ENCODE results near the gene ZMIZ1.

Gene ZMIZ1

DNA sequence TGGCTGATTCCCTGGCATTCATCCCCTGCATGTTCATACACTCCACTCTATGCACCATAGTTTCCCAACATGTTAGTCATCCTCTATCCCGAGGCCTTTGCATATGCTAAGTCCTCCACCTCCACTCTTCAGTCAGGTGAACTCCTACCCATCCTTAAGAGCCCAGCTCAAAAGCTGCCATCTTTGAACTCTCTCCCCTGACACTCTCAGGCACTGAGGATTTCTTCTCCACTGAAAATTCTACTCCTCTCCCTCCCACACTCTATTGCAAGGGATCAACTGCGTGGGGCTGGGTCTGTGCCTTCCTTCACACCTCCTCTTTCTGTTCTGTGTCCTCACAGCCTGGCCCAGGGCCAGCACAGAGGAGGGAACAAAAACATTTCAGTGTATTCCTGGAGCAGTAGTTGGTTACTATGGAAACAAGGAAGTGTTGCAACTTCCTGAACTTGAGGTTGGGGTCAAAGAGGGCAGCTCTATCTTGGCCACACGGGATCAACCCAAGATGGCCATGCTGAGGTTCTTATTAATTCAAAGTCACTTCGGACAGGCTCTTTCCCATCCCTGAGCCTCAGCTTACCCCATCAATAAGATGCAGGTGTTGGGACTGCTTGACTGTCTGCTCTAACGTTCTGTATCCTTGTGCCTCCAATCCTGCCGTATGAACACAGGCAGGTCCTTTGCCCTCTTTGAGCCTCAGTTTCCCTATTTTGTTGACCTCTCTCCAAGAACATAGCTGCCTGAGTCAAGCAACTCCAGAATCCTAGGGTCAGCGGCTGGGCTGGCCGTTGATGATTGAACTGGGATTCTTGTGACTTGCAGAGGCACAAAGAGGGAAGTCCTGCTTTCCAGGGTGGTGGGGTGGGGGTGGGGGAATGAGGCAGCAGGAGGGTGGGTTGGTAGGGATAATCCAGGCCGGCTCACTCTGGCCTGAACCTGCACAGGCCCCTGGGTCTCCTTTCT lies 15.5 kb downstream of the ZMIZ1 start:
- DNase-seq: no peak

DNA sequence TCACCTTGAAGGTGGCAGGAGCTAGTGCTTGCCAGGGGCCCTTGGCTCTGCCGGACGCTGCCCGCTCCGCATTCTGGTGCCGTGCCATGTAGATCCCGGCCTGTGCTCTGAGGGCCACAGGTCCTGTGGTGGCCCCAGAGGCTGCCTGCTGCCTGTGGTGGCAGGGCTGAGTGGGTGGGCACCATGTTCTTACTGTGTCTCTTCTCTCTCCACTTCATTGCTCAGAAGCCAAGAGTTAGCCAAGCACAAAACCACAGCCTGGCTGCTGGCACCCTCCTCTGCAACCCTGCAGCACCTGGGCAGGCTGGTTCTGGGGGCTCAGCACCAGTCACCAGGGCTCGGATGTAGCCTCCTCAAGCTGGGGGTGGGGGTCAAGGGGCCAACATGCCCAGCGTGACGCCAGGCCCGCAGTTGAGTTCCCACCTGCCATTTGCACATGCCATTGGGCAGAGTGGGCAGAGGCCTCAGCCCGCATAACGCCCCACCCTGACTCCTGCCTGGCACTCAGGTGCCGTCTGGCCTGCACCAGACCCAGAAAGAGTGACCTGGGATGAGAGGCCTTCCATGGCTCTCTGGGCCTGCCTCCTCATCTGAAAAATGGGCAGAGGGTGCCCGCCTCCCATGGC lies 16.3 kb downstream of the ZMIZ1 start:
- DNase-seq: no peak

DNA sequence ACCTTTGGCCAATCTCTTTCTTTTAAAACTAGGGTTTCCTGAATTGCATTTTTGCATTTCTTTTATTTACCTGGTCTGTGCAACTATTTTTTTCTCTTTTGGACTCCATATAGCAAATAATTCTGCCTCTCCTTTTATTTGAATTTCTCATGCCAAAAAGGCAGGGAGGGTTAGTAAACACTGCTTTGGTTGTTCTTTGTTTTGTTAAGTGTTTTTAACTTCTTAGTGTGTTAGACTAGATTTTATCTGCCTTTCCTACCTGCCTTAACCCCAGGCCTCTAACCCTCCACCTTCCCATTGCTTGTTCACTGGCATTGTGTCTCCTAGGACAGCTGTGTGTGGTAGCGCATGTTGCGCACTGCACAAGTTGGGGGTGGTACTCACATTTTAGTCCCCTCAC lies 18.1 kb downstream of the ZMIZ1 start:
- DNase-seq: no peak

DNA sequence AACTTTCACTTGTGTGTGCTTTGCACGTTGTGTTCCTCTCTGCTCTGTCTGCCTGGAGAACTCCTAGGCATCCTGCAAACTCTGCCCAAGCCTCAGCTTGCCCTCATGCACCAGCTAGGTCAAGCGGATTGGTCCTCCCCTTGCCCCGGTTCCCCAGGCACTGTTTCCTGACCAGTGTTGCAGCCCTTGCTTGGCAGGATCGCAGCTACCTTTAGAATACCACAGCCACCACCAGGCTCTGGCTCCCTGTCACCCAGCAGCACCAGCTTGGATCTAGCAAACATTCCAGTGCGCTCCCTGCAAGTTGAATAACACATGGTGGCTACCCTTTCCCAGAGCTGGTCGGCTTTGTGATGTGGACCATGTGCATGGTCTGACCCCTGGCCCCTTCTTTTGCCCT lies 19.0 kb downstream of the ZMIZ1 start:
- DNase-seq: no peak

DNA sequence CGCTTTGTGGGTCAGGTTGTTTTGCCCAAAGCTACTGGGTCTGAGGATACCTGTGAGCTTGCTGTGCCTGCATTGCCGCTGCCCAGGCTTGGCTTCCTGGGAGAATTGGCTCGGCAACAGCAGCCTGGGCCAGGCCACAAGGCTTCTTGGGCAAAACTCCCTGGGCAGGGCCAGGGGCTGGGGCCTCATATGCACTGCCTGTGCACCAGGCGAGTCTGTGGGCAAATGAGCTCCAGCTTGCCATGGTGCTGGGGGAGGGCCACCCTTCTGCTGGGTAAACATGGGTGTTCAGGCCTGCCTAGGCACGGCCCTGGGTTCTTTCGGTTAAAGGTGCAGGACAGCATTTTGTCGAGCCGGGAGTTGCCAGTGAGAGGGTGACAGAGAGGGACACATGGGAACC lies 19.4 kb downstream of the ZMIZ1 start:
- DNase-seq: no peak

DNA sequence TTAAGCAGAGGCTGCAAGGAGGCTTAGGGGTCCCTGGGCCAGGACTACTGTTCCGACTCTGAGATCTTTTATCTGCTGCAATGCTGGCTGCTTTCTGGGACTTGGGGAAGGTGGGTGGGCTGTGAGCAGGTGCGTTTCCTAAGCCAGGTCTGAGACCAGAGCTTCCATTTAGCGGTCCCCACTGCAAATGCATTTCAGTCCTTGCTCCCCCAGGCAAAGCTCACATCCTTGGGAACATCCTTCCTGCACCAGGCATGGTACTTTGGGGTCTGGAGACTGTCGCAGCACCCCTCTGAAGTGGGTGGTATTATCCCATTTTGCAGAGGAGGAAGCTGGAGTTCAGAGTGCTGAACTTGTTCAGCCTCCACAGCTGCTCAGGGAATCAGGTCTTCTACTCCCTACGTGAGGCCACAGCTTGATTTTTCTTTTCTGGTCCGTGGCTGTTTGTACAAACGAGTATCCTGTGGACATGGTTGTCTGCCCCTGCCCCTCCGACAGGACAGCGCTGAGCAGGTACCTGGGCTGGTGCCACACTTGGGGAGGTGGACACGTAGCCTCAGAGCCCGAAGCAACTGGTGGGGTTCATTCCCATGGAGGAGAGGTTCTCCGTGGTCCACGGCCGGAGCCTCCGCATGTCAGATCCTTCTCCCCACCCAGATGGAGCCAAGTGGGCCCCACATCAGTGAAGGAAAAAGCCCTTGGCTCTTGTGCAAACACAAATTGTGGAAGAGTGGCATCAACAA lies 20.0 kb downstream of the ZMIZ1 start:
- DNase-seq: no peak

DNA sequence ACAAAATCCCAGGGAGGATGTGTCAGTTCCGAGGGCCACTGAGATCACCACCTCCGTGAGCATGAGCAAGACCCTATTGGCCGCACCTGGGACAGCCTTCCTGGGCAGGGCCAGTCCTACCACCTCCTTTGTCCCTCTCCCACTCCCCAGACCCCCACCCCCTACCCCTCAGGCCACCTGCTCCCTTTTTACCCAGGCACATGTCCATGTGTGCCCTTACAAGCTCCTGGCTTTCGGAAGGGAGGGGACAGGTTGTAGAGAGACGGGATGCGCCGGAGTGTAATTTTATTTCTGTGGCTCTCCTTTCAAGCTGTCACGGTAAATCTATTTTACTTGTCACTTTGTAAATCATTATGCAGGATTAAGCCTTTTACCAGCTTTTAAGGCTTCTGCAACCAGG lies 20.9 kb downstream of the ZMIZ1 start:
- no peak for DNase-seq

DNA sequence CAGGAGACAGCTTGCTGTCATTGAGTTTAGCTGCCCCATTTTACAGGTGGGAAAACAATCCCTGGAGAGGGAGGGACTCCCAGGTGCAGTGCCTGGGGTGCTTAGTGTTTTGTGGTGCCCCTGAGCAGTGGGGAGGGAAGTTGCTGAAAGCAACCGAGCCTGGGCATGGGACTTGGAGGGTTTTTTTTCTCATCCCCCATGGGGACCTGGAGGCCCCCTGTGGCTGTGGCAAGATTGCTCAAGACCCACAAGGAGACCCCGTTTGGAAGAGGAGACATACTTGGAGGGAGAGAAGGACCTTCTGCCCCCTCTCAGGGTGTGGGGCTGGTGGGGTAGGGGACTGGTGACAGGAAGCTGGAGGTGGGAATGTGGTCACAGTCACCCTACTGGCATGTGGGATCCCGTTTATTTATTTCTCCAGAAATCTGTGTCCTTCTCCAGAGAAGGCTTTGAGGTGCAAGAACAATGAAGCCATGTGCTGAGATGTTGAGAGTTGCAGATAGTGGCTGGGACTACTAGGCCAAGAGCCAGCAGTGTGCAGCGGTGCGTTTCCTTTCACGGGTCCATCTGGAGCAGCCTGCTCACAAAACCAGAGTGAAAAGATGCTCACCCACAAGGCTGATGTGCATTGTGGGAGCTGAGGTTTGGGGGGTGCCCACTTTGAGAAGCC lies 21.5 kb downstream of the ZMIZ1 start:
- DNase-seq: no peak

DNA sequence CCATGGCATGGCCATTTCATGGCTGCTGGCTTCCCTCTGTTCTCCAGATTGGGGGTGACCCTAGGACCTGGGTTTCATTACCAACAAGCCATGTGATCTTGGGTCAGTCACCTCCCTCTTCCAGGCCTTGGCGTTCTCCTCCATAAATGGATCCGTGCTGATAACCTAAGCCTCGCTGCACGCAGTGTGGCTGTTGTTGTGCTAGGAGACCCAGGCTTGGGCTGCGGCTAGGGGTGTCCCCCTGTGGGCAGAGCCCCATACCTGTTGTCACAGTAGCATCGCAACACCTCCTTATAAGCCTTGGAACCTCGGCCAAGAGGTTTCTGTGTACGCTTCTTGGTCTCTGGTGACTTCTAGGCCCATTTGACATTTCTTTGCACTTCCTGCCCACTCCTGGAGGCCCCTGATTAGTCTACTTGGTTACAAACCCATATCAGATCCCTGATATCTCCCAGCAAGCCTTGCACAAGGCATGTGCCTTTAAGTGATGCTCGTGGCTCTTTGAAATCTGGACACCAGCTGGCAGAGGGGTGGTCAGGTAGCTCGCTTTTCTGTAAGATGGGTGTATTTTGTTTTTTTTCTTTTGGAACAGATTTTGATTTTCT lies 23.6 kb downstream of the ZMIZ1 start:
- no peak for DNase-seq

DNA sequence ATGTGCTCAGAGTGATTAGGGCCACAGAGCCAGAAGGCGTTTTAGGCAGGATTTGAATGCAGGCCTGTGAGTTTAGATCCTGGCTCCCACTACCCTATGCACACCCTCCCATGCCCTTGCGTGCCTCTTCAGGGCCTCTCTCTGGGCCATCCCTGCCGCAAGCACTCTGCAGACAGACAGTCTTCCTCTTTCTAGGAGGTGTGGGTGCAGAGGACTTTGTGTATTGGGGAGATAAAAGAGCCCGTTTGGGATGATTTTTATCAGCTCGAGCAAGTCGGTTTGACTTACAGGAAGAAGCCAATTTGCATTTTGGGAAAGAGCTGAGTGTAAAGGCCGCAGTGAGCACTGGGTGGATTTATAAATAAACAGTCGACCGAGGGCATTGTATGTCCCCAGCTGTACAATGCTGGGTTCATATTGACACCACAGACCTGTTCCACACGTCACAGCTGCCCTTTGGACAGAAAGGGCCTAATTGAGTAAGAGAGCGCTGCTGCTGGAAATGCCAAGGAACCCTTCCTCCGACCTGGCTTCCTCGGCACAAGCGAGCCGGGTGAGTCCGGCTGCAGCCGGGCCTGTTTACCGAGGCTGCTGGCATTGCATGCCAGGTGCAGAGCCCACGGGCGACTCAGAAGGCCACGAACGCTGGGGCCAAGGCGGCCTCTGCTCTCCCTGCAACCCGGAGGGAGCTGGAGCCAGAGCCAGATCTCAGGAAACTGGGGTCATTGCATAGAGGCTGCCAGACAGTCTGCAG lies 25.1 kb downstream of the ZMIZ1 start:
- no peak for DNase-seq

DNA sequence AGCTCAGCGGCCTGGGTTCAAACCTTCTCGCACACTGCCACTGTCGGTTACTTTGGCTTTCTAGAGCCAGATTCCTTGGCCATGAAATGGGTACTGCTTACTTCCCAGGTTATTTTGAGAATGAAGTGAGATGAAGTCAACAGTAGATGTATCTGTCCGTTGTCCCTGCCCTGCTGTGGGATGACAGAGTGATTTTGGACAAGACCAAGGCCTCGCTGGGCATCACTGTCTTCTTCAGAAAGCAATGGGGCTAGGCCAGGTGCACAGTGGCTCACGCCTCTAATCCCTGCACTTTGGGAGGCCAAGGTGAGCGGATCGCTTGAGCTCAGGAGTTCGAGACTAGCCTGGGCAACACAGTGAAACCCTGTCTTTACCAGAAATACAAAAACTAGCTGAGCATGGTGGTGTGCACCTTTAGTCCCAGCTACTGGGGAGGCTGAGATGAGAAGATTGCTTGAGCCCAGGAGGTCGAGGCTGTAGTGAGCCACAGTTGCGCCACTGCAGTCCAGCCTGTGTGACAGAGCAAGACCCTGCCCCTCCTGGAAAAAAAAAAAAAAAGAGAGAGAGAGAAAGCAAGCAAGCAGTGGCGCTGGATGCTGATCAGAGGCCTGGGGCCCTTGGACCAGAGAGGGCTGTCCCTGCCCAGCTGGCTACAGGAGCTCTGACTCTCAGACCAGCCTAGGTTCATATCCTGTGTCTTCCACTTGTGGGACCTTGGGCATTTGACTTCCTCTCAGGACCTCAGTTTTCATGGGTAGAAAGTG lies 25.8 kb downstream of the ZMIZ1 start:
- DNase-seq: no peak

DNA sequence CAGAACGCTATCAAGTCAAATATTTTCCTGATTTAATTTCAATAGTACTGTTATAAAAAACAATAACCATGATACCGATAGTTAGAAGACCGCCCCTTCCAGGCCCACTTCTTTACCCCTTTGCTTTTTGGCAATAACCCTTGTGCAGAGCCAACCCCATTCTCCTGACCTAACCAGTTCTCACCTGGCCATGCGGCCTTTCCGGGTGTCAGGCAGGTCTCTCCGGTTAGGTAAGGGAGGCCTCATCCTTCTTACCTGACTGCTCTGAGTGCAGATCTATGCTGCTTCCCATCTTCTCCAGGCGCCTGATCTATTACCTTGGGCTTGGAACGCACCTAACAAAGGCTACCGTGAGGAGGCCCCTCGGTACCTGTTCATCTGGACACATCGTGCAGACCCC lies 26.6 kb downstream of the ZMIZ1 start:
- no peak for DNase-seq

DNA sequence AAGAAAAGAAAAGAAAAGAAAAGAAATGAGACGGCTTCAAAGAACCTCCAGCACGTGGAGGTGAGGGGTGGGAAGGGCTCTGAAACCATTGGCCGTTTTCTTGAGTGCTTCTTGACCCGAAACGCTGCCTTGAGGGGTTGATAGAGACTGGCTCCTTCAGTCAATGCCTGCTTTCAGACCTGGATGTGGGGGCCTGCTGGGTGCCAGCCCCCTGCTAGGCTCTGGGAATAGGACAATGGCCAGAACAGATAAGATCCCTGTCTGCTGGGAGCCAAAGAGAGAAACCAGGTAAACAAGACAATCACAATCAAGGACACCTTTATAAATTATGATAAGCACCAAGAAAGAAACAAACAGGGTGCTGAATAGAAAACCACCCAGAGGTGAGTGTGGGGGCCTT lies 27.7 kb downstream of the ZMIZ1 start:
- DNase-seq: no peak

DNA sequence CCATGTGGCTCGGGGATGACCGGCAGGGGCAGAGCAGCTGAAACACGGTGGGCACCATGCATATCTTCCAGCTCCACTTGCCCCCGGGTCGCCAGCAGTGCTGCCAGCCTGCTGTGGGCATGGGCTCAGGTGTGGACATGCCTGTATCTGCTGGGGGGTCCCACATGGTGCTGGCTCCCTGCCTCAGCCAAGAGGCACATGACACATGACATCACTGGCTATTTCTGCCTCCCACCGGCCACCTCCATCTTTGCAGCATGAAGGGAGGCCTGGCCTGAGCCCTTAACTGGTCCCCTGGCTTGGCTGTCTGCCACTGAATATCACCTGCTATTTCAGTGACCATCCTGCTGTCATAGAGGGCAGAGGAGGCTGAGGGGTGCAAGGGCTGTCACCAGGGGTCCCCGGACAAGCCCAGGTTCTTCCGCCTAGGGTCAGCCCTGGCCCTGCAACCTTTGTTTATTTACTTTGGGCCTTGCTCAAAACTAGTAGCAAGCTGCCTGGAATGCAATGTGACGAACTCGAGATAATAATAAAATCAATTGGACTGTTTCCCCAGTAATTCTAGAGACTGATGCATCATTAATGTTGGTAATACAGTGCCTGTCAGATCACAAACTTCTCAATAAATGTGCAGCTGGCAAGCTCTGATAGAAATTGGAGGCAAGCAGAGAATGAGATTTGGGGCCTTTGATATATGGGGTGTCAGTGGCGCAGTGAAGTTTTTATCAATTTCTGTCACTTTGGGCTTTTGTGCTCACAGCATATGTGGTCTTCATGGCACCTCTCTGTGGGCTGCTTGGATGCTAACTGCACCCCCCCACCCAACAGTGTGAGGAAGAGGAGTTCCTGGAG lies 28.5 kb downstream of the ZMIZ1 start:
- DNase-seq: no peak

DNA sequence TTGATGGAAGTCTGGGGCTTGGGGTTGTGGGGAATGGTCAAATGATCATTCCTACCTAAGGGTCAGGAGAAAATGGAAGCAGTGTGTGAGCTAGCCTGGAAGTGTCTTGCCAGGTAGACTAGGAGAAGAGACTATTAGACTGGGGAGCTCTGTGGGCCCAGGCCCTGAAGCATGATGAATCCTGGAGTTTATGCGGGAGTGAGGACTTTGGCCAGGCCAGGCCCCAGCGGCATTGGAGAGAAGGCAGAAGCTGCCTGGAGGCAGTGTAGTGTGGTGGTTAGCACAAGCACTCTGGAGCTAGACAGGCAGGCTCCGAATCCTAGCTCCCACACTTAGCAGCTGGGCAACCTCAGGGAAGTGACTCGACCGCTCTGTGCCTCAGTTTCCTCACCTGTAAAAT lies 29.3 kb downstream of the ZMIZ1 start:
- no peak for DNase-seq

DNA sequence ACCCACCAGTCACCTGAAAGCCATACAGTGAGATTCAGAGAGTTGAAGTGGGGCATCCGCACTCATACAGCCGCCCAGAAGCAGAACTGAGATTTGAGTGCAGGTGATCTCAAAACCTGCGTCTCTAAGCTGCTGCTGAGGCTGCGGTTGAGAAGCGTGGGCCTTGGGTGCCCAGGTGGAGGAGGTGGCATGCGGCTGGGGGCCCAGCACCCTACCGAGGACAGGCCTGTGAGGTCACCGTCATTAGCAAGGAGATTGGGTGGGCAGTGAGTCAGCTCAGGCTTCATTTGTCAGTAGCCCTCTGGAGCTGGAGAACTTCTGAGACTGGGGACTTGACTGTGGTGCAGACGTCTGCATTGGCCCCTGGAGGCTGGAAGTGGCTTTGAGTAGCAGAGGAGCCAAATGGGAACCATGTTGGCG lies 29.8 kb downstream of the ZMIZ1 start:
- DNase-seq: no peak

DNA sequence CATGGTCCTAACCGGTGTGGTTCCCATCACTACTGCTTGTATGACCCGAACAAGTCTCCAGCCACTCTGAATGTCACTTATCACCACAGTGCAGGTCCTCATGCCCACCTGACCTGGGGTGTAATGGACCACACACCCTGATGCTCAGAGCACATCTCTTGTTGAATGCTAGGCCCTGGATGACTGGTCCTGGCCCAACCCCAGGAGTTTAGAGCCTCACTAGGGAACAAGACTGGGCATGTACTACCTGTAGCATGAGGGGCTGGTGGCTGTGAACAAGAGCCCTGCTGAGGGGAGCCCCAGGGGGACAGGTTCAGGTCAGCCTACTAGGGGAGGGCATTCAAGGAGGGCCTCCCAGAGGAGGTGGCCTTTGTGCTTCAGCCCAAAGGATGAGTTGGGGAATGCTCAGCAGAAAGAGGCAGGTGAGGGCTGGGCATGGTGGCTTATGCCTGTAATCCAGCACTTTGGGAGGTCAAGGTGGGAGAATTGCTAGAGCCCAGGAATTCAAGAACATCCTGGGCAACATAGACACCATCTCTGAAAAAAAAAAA lies 31.2 kb downstream of the ZMIZ1 start:
- DNase-seq: no peak

DNA sequence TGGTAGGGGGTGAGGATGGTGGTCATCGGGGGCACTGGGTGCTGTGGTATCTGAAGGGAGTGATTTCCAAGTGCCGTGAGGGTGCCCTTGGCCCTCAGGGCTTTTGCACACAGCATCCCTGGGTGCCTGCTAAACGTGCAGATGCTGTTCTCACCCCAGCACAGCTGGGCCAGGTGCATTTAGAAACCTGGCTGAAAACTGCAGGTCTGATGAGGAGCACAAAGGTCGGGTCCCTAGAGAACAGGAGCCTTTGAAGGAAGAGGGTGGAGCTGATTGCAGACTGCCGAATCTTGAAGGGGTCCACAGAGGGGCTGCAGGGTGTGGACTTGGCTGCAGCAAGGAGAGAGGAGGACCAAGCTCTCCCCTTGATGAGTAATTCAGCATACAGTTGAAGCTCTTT lies 32.0 kb downstream of the ZMIZ1 start:
- no peak for DNase-seq

DNA sequence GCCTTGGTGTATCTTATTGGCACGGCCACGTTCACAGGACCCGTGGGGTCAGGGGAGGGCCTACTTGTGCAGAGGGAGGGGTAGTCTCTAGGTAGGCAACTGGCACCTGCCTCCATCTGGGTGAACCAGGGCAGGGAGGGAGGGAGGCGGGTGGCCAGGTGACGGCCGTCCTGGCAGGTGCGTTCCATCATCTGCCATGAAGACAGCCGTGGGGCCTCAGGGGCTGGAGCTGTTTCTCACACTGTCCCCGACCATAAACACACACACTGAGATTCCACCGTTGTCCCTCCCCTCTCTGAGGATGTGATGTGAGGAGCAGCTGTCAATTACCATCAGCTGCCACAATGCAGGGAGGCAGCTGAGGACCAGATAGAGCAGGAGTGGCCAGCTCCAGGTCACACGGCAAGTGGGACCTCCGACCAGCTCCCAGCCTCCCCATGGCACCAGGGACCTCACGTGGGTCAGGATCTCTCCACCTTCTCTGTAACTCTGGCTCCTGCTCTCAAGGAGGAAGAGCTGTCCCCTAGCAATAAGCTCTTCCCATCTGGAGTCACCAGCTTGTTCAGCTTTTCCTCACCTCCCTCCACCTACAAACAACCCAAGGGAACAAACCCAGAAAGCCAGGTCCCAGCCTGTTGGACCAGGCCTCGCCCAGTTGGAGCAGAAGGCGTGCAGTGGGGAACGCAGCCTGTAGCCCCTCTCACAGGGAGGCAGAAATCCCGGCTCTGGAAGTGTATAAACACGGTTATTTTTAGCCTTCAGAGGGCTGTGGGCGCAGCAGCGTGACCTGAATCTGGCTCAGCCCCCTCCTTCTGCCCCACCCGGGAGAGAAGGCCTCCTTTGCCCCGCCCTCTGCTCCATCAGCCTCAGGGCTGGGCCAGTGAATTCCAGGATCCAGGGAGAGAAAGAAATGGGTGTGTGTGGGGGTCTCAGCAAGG lies 33.1 kb downstream of the ZMIZ1 start:
- no peak for DNase-seq

Data from stimulated activated naive CD4-positive, alpha-beta T cell treated with Interleukin-2 at 50 U/mL for 16 hours (primary cell).